ENCODE measurements around the gene FXR2.

DNA sequence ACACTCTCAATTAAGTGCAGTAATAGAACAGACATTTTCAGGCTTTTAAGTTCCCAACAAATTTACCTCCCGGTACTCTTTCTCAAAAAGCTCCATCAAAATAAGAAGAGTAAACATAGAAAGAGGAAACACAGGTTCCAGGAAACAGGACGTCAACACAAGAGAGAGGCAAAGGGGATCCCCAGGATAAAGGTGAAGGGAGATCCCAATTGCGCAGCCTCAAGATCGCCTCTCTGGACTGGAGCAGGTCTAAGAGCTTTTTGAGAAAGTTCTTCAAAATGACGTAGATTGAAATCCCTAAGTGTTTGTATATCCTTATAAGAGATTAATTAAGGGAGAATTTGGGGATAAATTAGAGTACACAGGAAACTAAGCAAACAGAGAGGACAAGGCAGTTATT is 3.9 kb upstream of the FXR2 start:
- TF ChIP-seq, protein P1, sequence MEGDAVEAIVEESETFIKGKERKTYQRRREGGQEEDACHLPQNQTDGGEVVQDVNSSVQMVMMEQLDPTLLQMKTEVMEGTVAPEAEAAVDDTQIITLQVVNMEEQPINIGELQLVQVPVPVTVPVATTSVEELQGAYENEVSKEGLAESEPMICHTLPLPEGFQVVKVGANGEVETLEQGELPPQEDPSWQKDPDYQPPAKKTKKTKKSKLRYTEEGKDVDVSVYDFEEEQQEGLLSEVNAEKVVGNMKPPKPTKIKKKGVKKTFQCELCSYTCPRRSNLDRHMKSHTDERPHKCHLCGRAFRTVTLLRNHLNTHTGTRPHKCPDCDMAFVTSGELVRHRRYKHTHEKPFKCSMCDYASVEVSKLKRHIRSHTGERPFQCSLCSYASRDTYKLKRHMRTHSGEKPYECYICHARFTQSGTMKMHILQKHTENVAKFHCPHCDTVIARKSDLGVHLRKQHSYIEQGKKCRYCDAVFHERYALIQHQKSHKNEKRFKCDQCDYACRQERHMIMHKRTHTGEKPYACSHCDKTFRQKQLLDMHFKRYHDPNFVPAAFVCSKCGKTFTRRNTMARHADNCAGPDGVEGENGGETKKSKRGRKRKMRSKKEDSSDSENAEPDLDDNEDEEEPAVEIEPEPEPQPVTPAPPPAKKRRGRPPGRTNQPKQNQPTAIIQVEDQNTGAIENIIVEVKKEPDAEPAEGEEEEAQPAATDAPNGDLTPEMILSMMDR (IDR thresholded peaks at IDR 0.05): no peak
- TF ChIP-seq POLR2A (IDR thresholded peaks at IDR 0.05): no peak
